Activated naive CD4-positive, alpha-beta T cell treated with anti-CD3 and anti-CD28 coated beads for 36 hours (primary cell): ENCODE results near the gene NAA25. TPM values are rescaled to one million over a fixed set of nuclear protein-coding genes. Genes with fewer than 3 reads are reported as not detected.

Experiments used
- CTCF ChIA-PET: fragments of 350-600 bp; sonication (Branson Sonifier 250); formaldehyde crosslinking; loops from one replicate; lab custom pipeline; 2021; ENCODE audit warnings: antibody characterized with exemption; lab: Charles Lee
- DNase-seq: peaks from one replicate; pipeline ENCODE4 v3.0.0-alpha.2; 2020
- H3K27ac Mint-ChIP-seq: one replicate; pipeline ENCODE4 v1.8.0; 2021; ENCODE audit warnings: mild to moderate bottlenecking, mixed read lengths
- H3K27me3 Mint-ChIP-seq: one replicate; pipeline ENCODE4 v1.8.0; 2021; ENCODE audit warnings: low read depth, mixed read lengths
- H3K36me3 Mint-ChIP-seq: one replicate; pipeline ENCODE4 v1.8.0; 2021; ENCODE audit warnings: low read depth, mixed read lengths
- H3K4me1 Mint-ChIP-seq: one replicate; pipeline ENCODE4 v1.8.0; 2021; ENCODE audit warnings: low read depth, mixed read lengths
- H3K4me3 Mint-ChIP-seq: one replicate; pipeline ENCODE4 v1.8.0; 2021; ENCODE audit warnings: mild to moderate bottlenecking, moderate library complexity, mixed read lengths
- H3K9me3 Mint-ChIP-seq: one replicate; pipeline ENCODE4 v1.8.0; 2021; ENCODE audit warnings: mixed read lengths
- intact Hi-C: fragments of 100-400 bp; cut with micrococcal nuclease; formaldehyde crosslinking; loops from one replicate; pipeline ENCODE4 v1.15.1; 2023
- total RNA-seq, 2 experiments: library from RNA; stranded (reverse); gene quantifications; one replicate each; pipeline ENCODE4 v1.2.3, GENCODE V29; 2021

NAA25 gene
- total RNA-seq, 2 experiments from 2014 or later: 52.4 to 55.7 TPM

- Mint-ChIP-seq H3K4me1 (peaks cover 15% of the 10 kb centered on the region), H3K9me3 (no peaks in the 10 kb centered on the region), H3K27ac (peak overlapping the region; percentile 30), H3K4me3 (no peak overlapping the region), H3K36me3 (peaks cover 45% of the 10 kb centered on the region), H3K27me3 (no peaks in the 10 kb centered on the region)
- intact Hi-C loops: no loop called here
- DNase-seq: no peak
- CTCF ChIA-PET: interaction anchor here (0.9 to 1.0 kb wide), 2 partner anchors 20 to 38 kb away, joined by 3 to 5 read pairs; no protein-coding TSS in a partner anchor
Observed at GRCh38 chr12:112035219-112035785, 73.3 kb downstream of the NAA25 start.

GRCh38 chr12:112032292-112032691 is 76.3 kb downstream of the NAA25 start:
- no peak overlapping the region for H3K4me3 Mint-ChIP-seq
- no peaks in the 10 kb centered on the region for H3K27me3 Mint-ChIP-seq
- no peaks in the 10 kb centered on the region for H3K9me3 Mint-ChIP-seq
- peaks cover 28% of the 10 kb centered on the region for H3K4me1 Mint-ChIP-seq
- intact Hi-C loops: no loop called here
- peak overlapping the region; percentile 48 for H3K27ac Mint-ChIP-seq
- CTCF ChIA-PET: interaction anchor here (1.1 kb wide), 1 partner anchor 88 kb away, joined by 4 read pairs; no protein-coding TSS in a partner anchor
- DNase-seq: no peak
- peaks cover 40% of the 10 kb centered on the region for H3K36me3 Mint-ChIP-seq

- Mint-ChIP-seq H3K4me3 (no peak overlapping the region), H3K4me1 (peaks cover 30% of the 10 kb centered on the region), H3K9me3 (no peaks in the 10 kb centered on the region), H3K36me3 (peaks cover 35% of the 10 kb centered on the region), H3K27me3 (no peaks in the 10 kb centered on the region), H3K27ac (peak overlapping the region; percentile 52)
- CTCF ChIA-PET: interaction anchor here (1.1 kb wide), 1 partner anchor 87 kb away, joined by 4 read pairs; no protein-coding TSS in a partner anchor
- DNase-seq: no peak
- intact Hi-C loops: no loop called here
Observed at GRCh38 chr12:112031472-112031871, 77.1 kb downstream of the NAA25 start.

- DNase-seq: no peak
- no peaks in the 10 kb centered on the region for H3K27me3 Mint-ChIP-seq
- H3K36me3 Mint-ChIP-seq: peaks cover 37% of the 10 kb centered on the region
- H3K9me3 Mint-ChIP-seq: no peaks in the 10 kb centered on the region
- CTCF ChIA-PET: interaction anchor here (0.7 kb wide), 1 partner anchor 219 kb away, joined by 3 read pairs; no protein-coding TSS in a partner anchor
- H3K4me3 Mint-ChIP-seq: no peak overlapping the region
- peaks cover 34% of the 10 kb centered on the region for H3K4me1 Mint-ChIP-seq
- intact Hi-C loops: loop anchor here (5.0 kb wide), 2 partner anchors 33 to 82 kb away; no protein-coding TSS in a partner anchor
- no peak overlapping the region for H3K27ac Mint-ChIP-seq
Observed at GRCh38 chr12:112029301-112029700, 79.3 kb downstream of the NAA25 start.

- Mint-ChIP-seq H3K36me3 (peaks cover 31% of the 10 kb centered on the region), H3K9me3 (no peaks in the 10 kb centered on the region), H3K4me1 (peaks cover 34% of the 10 kb centered on the region), H3K27ac (peak overlapping the region; percentile 79), H3K27me3 (no peaks in the 10 kb centered on the region), H3K4me3 (no peak overlapping the region)
- CTCF ChIA-PET: interaction anchor here (1.4 kb wide), 1 partner anchor 80 kb away, joined by 3 read pairs; no protein-coding TSS in a partner anchor
- no peak for DNase-seq
- intact Hi-C loops: loop anchor here (5.0 kb wide), 2 partner anchors 36 to 79 kb away; no protein-coding TSS in a partner anchor
Observed at GRCh38 chr12:112025808-112026375, 82.7 kb downstream of the NAA25 start.

GRCh38 chr12:112023759-112024396 is 84.7 kb downstream of the NAA25 start:
- intact Hi-C loops: no loop called here
- H3K27me3 Mint-ChIP-seq: no peaks in the 10 kb centered on the region
- H3K36me3 Mint-ChIP-seq: peaks cover 24% of the 10 kb centered on the region
- no peak for DNase-seq
- H3K9me3 Mint-ChIP-seq: no peaks in the 10 kb centered on the region
- H3K4me3 Mint-ChIP-seq: no peak overlapping the region
- CTCF ChIA-PET: interaction anchor here (0.5 to 1.9 kb wide), 2 partner anchors 80 to 92 kb away, joined by 3 to 8 read pairs; no protein-coding TSS in a partner anchor
- peak overlapping the region; percentile 19 for H3K27ac Mint-ChIP-seq
- peaks cover 42% of the 10 kb centered on the region for H3K4me1 Mint-ChIP-seq

- peaks cover 43% of the 10 kb centered on the region for H3K4me1 Mint-ChIP-seq
- no peaks in the 10 kb centered on the region for H3K27me3 Mint-ChIP-seq
- CTCF ChIA-PET: interaction anchor here (0.7 to 1.9 kb wide), 4 partner anchors 11 to 389 kb away, joined by 3 to 8 read pairs (median 4); no protein-coding TSS in a partner anchor
- no peak for DNase-seq
- peak overlapping the region; percentile 55 for H3K27ac Mint-ChIP-seq
- no peak overlapping the region for H3K4me3 Mint-ChIP-seq
- peaks cover 21% of the 10 kb centered on the region for H3K36me3 Mint-ChIP-seq
- intact Hi-C loops: no loop called here
- no peaks in the 10 kb centered on the region for H3K9me3 Mint-ChIP-seq
Observed at GRCh38 chr12:112022241-112023016, 86.2 kb downstream of the NAA25 start.

- CTCF ChIA-PET: interaction anchor here (0.5 to 0.9 kb wide), 3 partner anchors 27 to 383 kb away, joined by 3 to 6 read pairs (median 4); no protein-coding TSS in a partner anchor
- Mint-ChIP-seq H3K4me3 (no peak overlapping the region), H3K27me3 (no peaks in the 10 kb centered on the region), H3K36me3 (peaks cover 26% of the 10 kb centered on the region), H3K27ac (peak overlapping the region; percentile 58), H3K9me3 (peaks cover 3% of the 10 kb centered on the region), H3K4me1 (peaks cover 45% of the 10 kb centered on the region)
- DNase-seq: no peak
- intact Hi-C loops: no loop called here
Observed at GRCh38 chr12:112020947-112021457, 87.6 kb downstream of the NAA25 start.

GRCh38 chr12:112018571-112019237 is 89.9 kb downstream of the NAA25 start:
- Mint-ChIP-seq H3K9me3 (peaks cover 6% of the 10 kb centered on the region), H3K4me3 (no peak overlapping the region), H3K27me3 (no peaks in the 10 kb centered on the region), H3K27ac (peak overlapping the region; percentile 1), H3K36me3 (peaks cover 31% of the 10 kb centered on the region), H3K4me1 (peaks cover 54% of the 10 kb centered on the region)
- CTCF ChIA-PET: no interaction called here
- intact Hi-C loops: loop anchor here (10.0 kb wide), 2 partner anchors 334 to 424 kb away; partner anchors contain the start of genes ACAD10, ATXN2 and BRAP
- DNase-seq: no peak

- intact Hi-C loops: loop anchor here (10.0 kb wide), 2 partner anchors 332 to 422 kb away; partner anchors contain the start of genes ACAD10, ATXN2 and BRAP
- H3K4me1 Mint-ChIP-seq: peaks cover 50% of the 10 kb centered on the region
Observed at GRCh38 chr12:112017041-112017440, 91.5 kb downstream of the NAA25 start.

GRCh38 chr12:112015938-112016337 is 92.6 kb downstream of the NAA25 start:
- peaks cover 61% of the 10 kb centered on the region for H3K4me1 Mint-ChIP-seq
- no peak for DNase-seq
- no peaks in the 10 kb centered on the region for H3K27me3 Mint-ChIP-seq
- CTCF ChIA-PET: interaction anchor here (0.6 to 1.2 kb wide), 4 partner anchors 24 to 128 kb away, joined by 3 to 4 read pairs (median 3); no protein-coding TSS in a partner anchor
- H3K27ac Mint-ChIP-seq: peak overlapping the region; percentile 90
- H3K9me3 Mint-ChIP-seq: peaks cover 6% of the 10 kb centered on the region
- peaks cover 41% of the 10 kb centered on the region for H3K36me3 Mint-ChIP-seq
- H3K4me3 Mint-ChIP-seq: peak overlapping the region; percentile 1
- intact Hi-C loops: loop anchor here (2.0 to 10.0 kb wide), 3 partner anchors 15 to 421 kb away; partner anchors contain the start of genes ACAD10, ATXN2 and BRAP

More at GRCh38 chr12:112017041-112017440, 91.5 kb downstream of the NAA25 start:
- DNase-seq: no peak
- Mint-ChIP-seq H3K36me3 (peaks cover 32% of the 10 kb centered on the region), H3K4me3 (no peak overlapping the region), H3K9me3 (peaks cover 6% of the 10 kb centered on the region), H3K27me3 (no peaks in the 10 kb centered on the region), H3K27ac (peak overlapping the region; percentile 51)
- CTCF ChIA-PET: interaction anchor here (1.2 kb wide), 1 partner anchor 23 kb away, joined by 3 read pairs; no protein-coding TSS in a partner anchor
